HG03135 (cell line): ENCODE measurements around the gene CR1L.
"Not testable (repeated sequence)": the region's sequence is repeated elsewhere in the genome, so short reads cannot be mapped to it uniquely, and the experiment has no call there.

ENCODE experiments used
- ATAC-seq: cut with Tn5 transposase; IDR thresholded peaks from one replicate; pipeline ENCODE4 v1.9.1; 2021; ENCODE audit warnings: mild to moderate bottlenecking, moderate library complexity; ENCODE audit not compliant: unreplicated experiment

Gene CR1L

GRCh38 chr1:207676153-207676552 is 31.2 kb downstream of the CR1L start:
- no peak for ATAC-seq

GRCh38 chr1:207680590-207681388 is 35.9 kb downstream of the CR1L start:
- not testable (repeated sequence) for ATAC-seq

- not testable (repeated sequence) for ATAC-seq
These were observed 38.0 kb downstream of the CR1L start for GRCh38 chr1:207682872-207683434.

GRCh38 chr1:207690551-207690950 is 45.6 kb downstream of the CR1L start:
- ATAC-seq, result not testable (repeated sequence)

- ATAC-seq, result no peak
These were observed 46.1 kb downstream of the CR1L start for GRCh38 chr1:207691010-207691409.

GRCh38 chr1:207691841-207692240 is 46.9 kb downstream of the CR1L start:
- ATAC-seq, result no peak

- ATAC-seq, result not testable (repeated sequence)
These were observed 47.4 kb downstream of the CR1L start for GRCh38 chr1:207692291-207692690.

- ATAC-seq, result no peak
These were observed 51.0 kb downstream of the CR1L start for GRCh38 chr1:207695891-207696290.

GRCh38 chr1:207698822-207699483 is 54.0 kb downstream of the CR1L start:
- no peak for ATAC-seq

- no peak for ATAC-seq
These were observed 57.4 kb downstream of the CR1L start for GRCh38 chr1:207702317-207702716.

GRCh38 chr1:207703712-207704111 is 58.8 kb downstream of the CR1L start:
- ATAC-seq, result no peak

GRCh38 chr1:207708004-207708403 is 63.1 kb downstream of the CR1L start:
- ATAC-seq, result not testable (repeated sequence)

GRCh38 chr1:207711285-207711684 is 66.4 kb downstream of the CR1L start:
- ATAC-seq, result no peak

GRCh38 chr1:207712701-207713100 is 67.8 kb downstream of the CR1L start:
- ATAC-seq, result not testable (repeated sequence)

GRCh38 chr1:207713529-207713928 is 68.6 kb downstream of the CR1L start:
- no peak for ATAC-seq

- no peak for ATAC-seq
These were observed 74.3 kb downstream of the CR1L start for GRCh38 chr1:207719234-207719633.

- not testable (repeated sequence) for ATAC-seq
These were observed 83.4 kb downstream of the CR1L start for GRCh38 chr1:207728200-207728858.

GRCh38 chr1:207737503-207738157 is 92.7 kb downstream of the CR1L start:
- not testable (repeated sequence) for ATAC-seq

- ATAC-seq, result not testable (repeated sequence)
These were observed 93.3 kb downstream of the CR1L start for GRCh38 chr1:207738158-207738659.

GRCh38 chr1:207740207-207740606 is 95.3 kb downstream of the CR1L start:
- no peak for ATAC-seq
